Stomach (tissue), 9 donors: Measurements from ENCODE around the gene POLG2. TPM values are rescaled to one million over a fixed set of nuclear protein-coding genes. Genes with fewer than 3 reads are reported as not detected.

Experiments
- DNase-seq, 2 donors: peaks; one replicate each; pipeline versions ENCODE4 v3.0.0 to v3.0.0-alpha.2; 2013 to 2019
- H3K27ac ChIP-seq, 5 donors: fragments of 200-600 bp in 4 of 5; sonication (generic) in 4 of 5; one replicate each; pipeline ENCODE4 v1.5.1; 2013 to 2019; ENCODE audit warnings: mild to moderate bottlenecking in 1 of 5, moderate library complexity in 1 of 5
- H3K27me3 ChIP-seq, 3 donors: fragments of 200-600 bp; sonication (generic); one replicate each; pipeline ENCODE4 v1.5.1; 2017 to 2019; ENCODE audit warnings: mixed run types in 1 of 3
- H3K36me3 ChIP-seq, 4 donors: fragments of 200-600 bp; sonication (generic); 1 replicate in 3 of 4; 2 replicates in 1 of 4; pipeline ENCODE4 v1.5.1; 2016 to 2019
- H3K4me1 ChIP-seq, 4 donors: fragments of 200-600 bp; sonication (generic); one replicate each; pipeline ENCODE4 v1.5.1; 2016 to 2019
- H3K4me3 ChIP-seq, 4 donors: fragments of 200-600 bp; sonication (generic) in 3 of 4; one replicate each; pipeline ENCODE4 v1.5.1; 2016 to 2019; ENCODE audit warnings: mild to moderate bottlenecking in 1 of 4
- H3K9me3 ChIP-seq, 4 donors: fragments of 200-600 bp; sonication (generic); one replicate each; pipeline ENCODE4 v1.5.1; 2016 to 2019
- EP300 ChIP-seq: sonication (generic); formaldehyde crosslinking; IDR thresholded peaks from one replicate; pipeline ENCODE4 v1.6.1; 2017; ENCODE audit warnings: antibody characterized with exemption
- POLR2A ChIP-seq, 4 donors: fragments of 450-650 bp; IDR thresholded peaks; one replicate each; pipeline ENCODE4 v1.6.1; 2016; ENCODE audit warnings: antibody characterized with exemption in 4 of 4, control low read depth in 2 of 4, mild to moderate bottlenecking in 1 of 4, moderate library complexity in 1 of 4
- POLR2AphosphoS5 ChIP-seq, 3 donors: sonication (generic); formaldehyde crosslinking; IDR thresholded peaks; one replicate each; pipeline ENCODE4 v1.6.1; 2016; ENCODE audit warnings: antibody characterized with exemption in 3 of 3
- WGBS, 5 donors: extraction: QIAGEN DNeasy Blood & Tissue Kit in 3 of 5; methylation state at CpG; one replicate each; pipeline versions ENCODE4 v1.1.5 to v1.1.7; 2013 to 2018; 5-methylcytosine and 5-hydroxymethylcytosine counted together
- intact Hi-C: fragments of 100-400 bp; cut with DNase I; formaldehyde crosslinking; loops from one replicate; pipeline ENCODE4 v1.15.1; 2023; ENCODE audit warnings: low total_unique reads
- polyA plus RNA-seq, 3 donors: library from polyadenylated mRNA; stranded (reverse); fragments of 200-250 nt; gene quantifications; one replicate each; pipeline ENCODE4 v1.2.3, GENCODE V29; 2013
- total RNA-seq, 5 donors: library from RNA; depleted of rRNA; stranded (reverse); fragments of >200 nt; gene quantifications; one replicate each; pipeline versions ENCODE4 v1.1.0 to v1.2.3, GENCODE V29; 2014 to 2016
- TF ChIP-seq, protein P1 (sequence below), 7 experiments: fragments of 450-650 bp in 4 of 7; fragments of 200-600 bp in 3 of 7; sonication (generic) in 3 of 7; IDR thresholded peaks; one replicate each; pipeline ENCODE4 v1.5.1; 2016 to 2019; ENCODE audit warnings: antibody characterized with exemption in 7 of 7, control low read depth in 2 of 7, mild to moderate bottlenecking in 1 of 7
- donor health status: healthy with polysubstance abuse.
- donor health status: Bipolar disorder and iron deficiency.
- donor health status: healthy.

POLG2 gene
- total and polyA plus RNA-seq, 8 donors: 1.3 to 41.4 (median 9.9) TPM

- WGBS, 5 donors: 80 to 89% (median 88%) methylated on average over 3 of the region's 3 CpGs
- TF ChIP-seq POLR2AphosphoS5 (IDR thresholded peaks at IDR 0.05): no peak
- TF ChIP-seq, protein P1, sequence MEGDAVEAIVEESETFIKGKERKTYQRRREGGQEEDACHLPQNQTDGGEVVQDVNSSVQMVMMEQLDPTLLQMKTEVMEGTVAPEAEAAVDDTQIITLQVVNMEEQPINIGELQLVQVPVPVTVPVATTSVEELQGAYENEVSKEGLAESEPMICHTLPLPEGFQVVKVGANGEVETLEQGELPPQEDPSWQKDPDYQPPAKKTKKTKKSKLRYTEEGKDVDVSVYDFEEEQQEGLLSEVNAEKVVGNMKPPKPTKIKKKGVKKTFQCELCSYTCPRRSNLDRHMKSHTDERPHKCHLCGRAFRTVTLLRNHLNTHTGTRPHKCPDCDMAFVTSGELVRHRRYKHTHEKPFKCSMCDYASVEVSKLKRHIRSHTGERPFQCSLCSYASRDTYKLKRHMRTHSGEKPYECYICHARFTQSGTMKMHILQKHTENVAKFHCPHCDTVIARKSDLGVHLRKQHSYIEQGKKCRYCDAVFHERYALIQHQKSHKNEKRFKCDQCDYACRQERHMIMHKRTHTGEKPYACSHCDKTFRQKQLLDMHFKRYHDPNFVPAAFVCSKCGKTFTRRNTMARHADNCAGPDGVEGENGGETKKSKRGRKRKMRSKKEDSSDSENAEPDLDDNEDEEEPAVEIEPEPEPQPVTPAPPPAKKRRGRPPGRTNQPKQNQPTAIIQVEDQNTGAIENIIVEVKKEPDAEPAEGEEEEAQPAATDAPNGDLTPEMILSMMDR (IDR thresholded peaks at IDR 0.05): no peak
- TF ChIP-seq EP300: no peak
- TF ChIP-seq POLR2A (IDR thresholded peaks at IDR 0.05): no peak
- H3K27me3 ChIP-seq: no peaks in the 10 kb centered on the region
- H3K9me3 ChIP-seq: no peaks in the 10 kb centered on the region
- intact Hi-C loops: no loop called here
- no peak overlapping the region for H3K27ac ChIP-seq
- H3K4me1 ChIP-seq: no peaks in the 10 kb centered on the region
- H3K4me3 ChIP-seq: no peak overlapping the region
- H3K36me3 ChIP-seq: peaks cover 75 to 100% (median 99%) of the 10 kb centered on the region in 4 donors
- DNase-seq: peak in 1 of 2 donors; percentile 10
Measured at GRCh38 chr17:64534187-64534586, 37.3 kb upstream of the POLG2 start.

- Histone ChIP-seq H3K27ac (no peak overlapping the region), H3K4me1 (no peaks in the 10 kb centered on the region), H3K36me3 (peaks cover 80 to 100% (median 100%) of the 10 kb centered on the region in 4 donors), H3K9me3 (no peaks in the 10 kb centered on the region), H3K4me3 (no peak overlapping the region), H3K27me3 (no peaks in the 10 kb centered on the region)
- TF ChIP-seq, protein P1 (IDR thresholded peaks at IDR 0.05): no peak
- TF ChIP-seq POLR2A (IDR thresholded peaks at IDR 0.05) (no peak), POLR2AphosphoS5 (IDR thresholded peaks at IDR 0.05) (no peak), EP300 (no peak)
- WGBS, 5 donors: 80 to 91% (median 87%) methylated on average over 2 of the region's 2 CpGs
- no peak for DNase-seq
- intact Hi-C loops: no loop called here
Measured at GRCh38 chr17:64533784-64534183, 36.9 kb upstream of the POLG2 start.

GRCh38 chr17:64532409-64532808 is 35.6 kb upstream of the POLG2 start:
- no peaks in the 10 kb centered on the region for H3K27me3 ChIP-seq
- H3K36me3 ChIP-seq: peaks cover 83 to 100% (median 100%) of the 10 kb centered on the region in 4 donors
- no peak for TF ChIP-seq POLR2A (IDR thresholded peaks at IDR 0.05)
- no peak for TF ChIP-seq POLR2AphosphoS5 (IDR thresholded peaks at IDR 0.05)
- TF ChIP-seq EP300: no peak
- TF ChIP-seq, protein P1 (IDR thresholded peaks at IDR 0.05): no peak
- WGBS, 5 donors: 89 to 93% (median 93%) methylated on average over 5 of the region's 5 CpGs
- no peaks in the 10 kb centered on the region for H3K4me1 ChIP-seq
- no peaks in the 10 kb centered on the region for H3K9me3 ChIP-seq
- H3K4me3 ChIP-seq: no peak overlapping the region
- no peak for DNase-seq
- intact Hi-C loops: no loop called here
- H3K27ac ChIP-seq: no peak overlapping the region

DNA sequence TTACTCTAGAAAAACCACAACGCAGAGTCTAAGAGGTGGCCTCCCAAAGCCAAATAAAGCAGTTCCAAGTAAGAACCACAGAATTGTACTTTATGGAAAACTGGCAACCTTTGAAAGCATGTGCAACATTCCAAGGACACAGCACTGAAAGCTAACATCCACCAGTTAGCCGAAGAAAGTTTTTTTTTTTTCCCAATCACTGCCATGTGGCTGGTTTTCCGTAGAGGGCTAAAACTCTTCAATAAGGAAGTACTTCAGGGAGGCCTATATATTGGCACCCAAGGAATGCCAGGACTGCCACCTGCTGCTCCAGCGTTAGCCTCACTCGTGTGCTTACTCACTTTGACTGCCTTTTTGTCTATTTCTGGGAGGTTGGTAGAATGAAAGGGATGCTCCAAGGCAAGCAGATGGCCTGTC is 35.1 kb upstream of the POLG2 start:
- 42 to 71% (median 50%) methylated on average over 5 of the region's 5 CpGs for WGBS, 5 donors
- Histone ChIP-seq H3K9me3 (no peaks in the 10 kb centered on the region), H3K4me1 (no peaks in the 10 kb centered on the region), H3K4me3 (no peak overlapping the region), H3K27me3 (no peaks in the 10 kb centered on the region), H3K36me3 (peaks cover 83 to 100% (median 100%) of the 10 kb centered on the region in 4 donors), H3K27ac (no peak overlapping the region)
- DNase-seq: no peak
- intact Hi-C loops: no loop called here
- no peak for TF ChIP-seq EP300
- TF ChIP-seq, protein P1 (IDR thresholded peaks at IDR 0.05): no peak
- no peak for TF ChIP-seq POLR2AphosphoS5 (IDR thresholded peaks at IDR 0.05)
- TF ChIP-seq POLR2A (IDR thresholded peaks at IDR 0.05): no peak
